ENCODE data around the gene OR10H3. TPM values are rescaled to one million over a fixed set of nuclear protein-coding genes. Genes with fewer than 3 reads are reported as not detected.

OR10H3 gene
- total RNA-seq, 1 experiment from 2014 or later: not detected

DNA sequence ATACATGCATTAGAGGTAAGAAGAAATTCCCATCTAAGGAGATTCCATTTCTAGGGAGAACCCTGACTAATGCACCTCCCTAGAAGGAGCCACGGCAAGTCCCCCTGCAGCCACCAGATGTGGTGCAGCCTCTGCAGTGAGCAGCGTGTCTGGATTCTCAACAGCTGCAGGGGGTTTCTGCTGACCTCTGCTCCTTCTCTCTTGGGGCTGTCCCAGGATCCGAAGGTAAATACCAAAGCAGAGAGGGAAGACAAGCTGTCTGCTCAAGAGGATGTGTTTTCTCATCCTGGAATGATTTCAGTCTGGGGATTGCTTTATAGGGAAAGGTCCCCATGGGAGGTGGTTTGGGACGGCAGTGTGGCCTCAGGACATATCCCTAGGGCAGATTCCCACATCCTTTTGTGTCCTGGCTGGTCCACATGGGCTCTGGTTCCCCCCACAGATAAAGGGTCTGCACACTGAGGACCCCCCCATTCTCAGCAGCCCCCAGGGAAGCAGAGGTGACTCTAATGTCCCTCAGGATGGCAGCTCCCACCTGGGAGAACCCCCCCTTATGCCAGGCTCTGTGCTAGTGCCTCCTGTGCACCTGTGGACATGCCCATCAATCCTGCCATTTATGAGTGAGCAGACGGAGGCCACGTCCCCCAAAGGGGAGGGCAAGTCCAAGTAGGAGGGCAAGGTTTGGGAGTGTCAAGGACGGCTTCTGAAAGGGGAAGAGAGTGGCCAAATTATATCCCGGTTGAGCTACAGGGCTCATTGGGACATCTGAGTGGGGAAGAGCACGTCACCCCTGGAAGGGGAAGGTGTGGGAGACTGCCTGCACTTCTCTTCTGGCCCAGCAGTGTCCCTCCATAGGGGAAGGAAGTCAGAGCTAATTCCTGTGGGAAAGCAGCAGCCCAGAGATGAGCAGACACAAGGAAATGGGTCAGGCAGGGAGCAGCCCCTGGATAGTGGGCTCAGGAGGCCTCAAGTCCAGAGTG lies 39.5 kb downstream of the OR10H3 start:
- TF ChIP-seq TCF7L2 (IDR thresholded peaks at IDR 0.05; ENCODE audit: borderline replicate concordance, extremely low read depth, insufficient read depth, insufficient read length) (no peak), YY1 (IDR thresholded peaks at IDR 0.05; ENCODE audit: extremely low read depth, insufficient replicate concordance, low read depth, low read length) (no peak), CEBPB (IDR thresholded peaks at IDR 0.05; ENCODE audit: low read depth) (no peak), ZFX (IDR thresholded peaks at IDR 0.05) (no peak), ZBTB33 (IDR thresholded peaks at IDR 0.05; ENCODE audit: extremely low read depth, insufficient replicate concordance, low read length) (no peak), POLR2A (IDR thresholded peaks at IDR 0.05; ENCODE audit: borderline replicate concordance, extremely low read depth, insufficient read depth, insufficient read length) (no peak), POLR2AphosphoS5 (IDR thresholded peaks at IDR 0.05; ENCODE audit: low read depth, low read length) (no peak), FOSL1 (IDR thresholded peaks at IDR 0.05; ENCODE audit: low read depth) (no peak), REST (IDR thresholded peaks at IDR 0.05; ENCODE audit: low read depth) (no peak), EGR1 (IDR thresholded peaks at IDR 0.05; ENCODE audit: low read depth) (no peak), EZH2 (IDR thresholded peaks at IDR 0.05) (no peak), SRF (IDR thresholded peaks at IDR 0.05; ENCODE audit: low read depth) (no peak), EZH2phosphoT487 (IDR thresholded peaks at IDR 0.05; ENCODE audit: borderline replicate concordance) (no peak)
- TF ChIP-seq, protein P1, sequence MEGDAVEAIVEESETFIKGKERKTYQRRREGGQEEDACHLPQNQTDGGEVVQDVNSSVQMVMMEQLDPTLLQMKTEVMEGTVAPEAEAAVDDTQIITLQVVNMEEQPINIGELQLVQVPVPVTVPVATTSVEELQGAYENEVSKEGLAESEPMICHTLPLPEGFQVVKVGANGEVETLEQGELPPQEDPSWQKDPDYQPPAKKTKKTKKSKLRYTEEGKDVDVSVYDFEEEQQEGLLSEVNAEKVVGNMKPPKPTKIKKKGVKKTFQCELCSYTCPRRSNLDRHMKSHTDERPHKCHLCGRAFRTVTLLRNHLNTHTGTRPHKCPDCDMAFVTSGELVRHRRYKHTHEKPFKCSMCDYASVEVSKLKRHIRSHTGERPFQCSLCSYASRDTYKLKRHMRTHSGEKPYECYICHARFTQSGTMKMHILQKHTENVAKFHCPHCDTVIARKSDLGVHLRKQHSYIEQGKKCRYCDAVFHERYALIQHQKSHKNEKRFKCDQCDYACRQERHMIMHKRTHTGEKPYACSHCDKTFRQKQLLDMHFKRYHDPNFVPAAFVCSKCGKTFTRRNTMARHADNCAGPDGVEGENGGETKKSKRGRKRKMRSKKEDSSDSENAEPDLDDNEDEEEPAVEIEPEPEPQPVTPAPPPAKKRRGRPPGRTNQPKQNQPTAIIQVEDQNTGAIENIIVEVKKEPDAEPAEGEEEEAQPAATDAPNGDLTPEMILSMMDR (IDR thresholded peaks at IDR 0.05 in 2 of 3, conservative IDR thresholded peaks at IDR 0.05 in 1 of 3; ENCODE audit: borderline replicate concordance in 1 of 3, insufficient read depth in 1 of 3, low read depth in 2 of 3, low read length in 2 of 3): no peak
- TF ChIP-seq, protein P2, sequence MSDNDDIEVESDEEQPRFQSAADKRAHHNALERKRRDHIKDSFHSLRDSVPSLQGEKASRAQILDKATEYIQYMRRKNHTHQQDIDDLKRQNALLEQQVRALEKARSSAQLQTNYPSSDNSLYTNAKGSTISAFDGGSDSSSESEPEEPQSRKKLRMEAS (IDR thresholded peaks at IDR 0.05): no peak
- TF ChIP-seq, protein P3, sequence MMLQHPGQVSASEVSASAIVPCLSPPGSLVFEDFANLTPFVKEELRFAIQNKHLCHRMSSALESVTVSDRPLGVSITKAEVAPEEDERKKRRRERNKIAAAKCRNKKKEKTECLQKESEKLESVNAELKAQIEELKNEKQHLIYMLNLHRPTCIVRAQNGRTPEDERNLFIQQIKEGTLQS (IDR thresholded peaks at IDR 0.05): no peak
- H3K9me2 ChIP-seq (ENCODE audit: insufficient read depth): no peaks in the 10 kb centered on the region
- ChIA-PET RAD21 (ENCODE audit: low non-redundant PET in 1 of 2, low total read pairs in 2 of 2, uncharacterized antibody in 2 of 2, unreplicated experiment in 2 of 2) (no interaction called here), POLR2A (no interaction called here), CTCF (no interaction called here)
- peaks cover 9 to 14% of the 10 kb centered on the region in 2 experiments; a peak in 3 of 4 replicates for H3K4me1 ChIP-seq (ENCODE audit: control insufficient read depth in 1 of 2, insufficient read depth in 2 of 2, low read length in 2 of 2)
- no peak overlapping the region for H3K4me3 ChIP-seq (replicated peaks in 1 of 2; ENCODE audit: low read depth in 1 of 2, low read length in 2 of 2)
- H3K27me3 ChIP-seq (ENCODE audit: insufficient read depth, low read length): peaks cover 23% of the 10 kb centered on the region; the same call in 1 of the 2 replicates
- H3K9ac ChIP-seq (ENCODE audit: low read length): no peak overlapping the region
- H3K4me2 ChIP-seq (ENCODE audit: low read length): no peak overlapping the region
- no peaks in the 10 kb centered on the region for H3K79me2 ChIP-seq (ENCODE audit: insufficient read depth, low read length)
- no peak overlapping the region for H3K27ac ChIP-seq (ENCODE audit: low read depth, low read length)
- no TSS peak for BruUV-seq (replicated peaks)
- DNase-seq (ENCODE audit: low read depth, low spot score) (no peak), ATAC-seq (no peak)
- no peak overlapping the region for H2AFZ ChIP-seq (ENCODE audit: low read depth, low read length, poor library complexity, severe bottlenecking)
- no peaks in the 10 kb centered on the region for H3K9me3 ChIP-seq (ENCODE audit: control insufficient read depth in 1 of 2, insufficient read depth in 1 of 2, low read depth in 1 of 2, low read length in 2 of 2)
- H4K20me1 ChIP-seq (ENCODE audit: insufficient read depth): no peaks in the 10 kb centered on the region
- intact Hi-C loops (cut with micrococcal nuclease): no loop called here
- H3K36me3 ChIP-seq (ENCODE audit: control insufficient read depth in 1 of 2, insufficient read depth in 2 of 2, low read length in 2 of 2): no peaks in the 10 kb centered on the region
